H1 (cell line): ENCODE measurements around the gene CTRL. TPM values are rescaled to one million over a fixed set of nuclear protein-coding genes. Genes with fewer than 3 reads are reported as not detected.

ENCODE experiments used
- CTCF ChIA-PET: fragments of 300-600 bp; sonication (Branson Sonifier 250); formaldehyde crosslinking; loops from one replicate; lab custom pipeline; 2021; ENCODE audit not compliant: partially characterized antibody; lab: Charles Lee
- POLR2A ChIA-PET: fragments of 300-600 bp; sonication (Branson Sonifier 250); formaldehyde crosslinking; loops from one replicate; lab custom pipeline; 2021; ENCODE audit warnings: inconsistent platforms; ENCODE audit not compliant: partially characterized antibody; lab: Charles Lee
- DNase-seq, 2 experiments: peaks; one replicate each; pipeline versions ENCODE4 v3.0.0 to v3.0.0-alpha.2; 2010 to 2022; ENCODE audit warnings: low spot score in 2 of 2, low read depth in 1 of 2, mixed read lengths in 1 of 2
- FAIRE-seq: peaks from 2 replicates; lab custom pipeline; 2011; peaks lifted over from hg19 to GRCh38; lab: Jason Lieb, UNC
- H2AFZ ChIP-seq: 2 replicates; pipeline ENCODE4 v1.8.1; 2012; ENCODE audit warnings: low read length, inconsistent platforms
- H2AK5ac ChIP-seq: 2 replicates; pipeline ENCODE4 v1.6.1; 2013; ENCODE audit warnings: low read depth, low read length
- H2BK120ac ChIP-seq: replicated peaks from 2 replicates; pipeline ENCODE3; 2013; ENCODE audit warnings: low read depth, low read length, inconsistent platforms
- H2BK12ac ChIP-seq: 2 replicates; pipeline ENCODE4 v1.6.1; 2013; ENCODE audit warnings: low read depth, low read length
- H2BK15ac ChIP-seq: 2 replicates; pipeline ENCODE4 v1.6.1; 2013; ENCODE audit warnings: low read length
- H2BK20ac ChIP-seq: 2 replicates; pipeline ENCODE4 v1.6.1; 2013; ENCODE audit warnings: low read length
- H2BK5ac ChIP-seq: 2 replicates; pipeline ENCODE4 v1.6.1; 2013; ENCODE audit warnings: low read depth, low read length
- H3K14ac ChIP-seq: 2 replicates; pipeline ENCODE4 v1.6.1; 2013; ENCODE audit warnings: inconsistent platforms; ENCODE audit not compliant: insufficient read length
- H3K18ac ChIP-seq: 2 replicates; pipeline ENCODE4 v1.6.1; 2013; ENCODE audit warnings: low read length; ENCODE audit errors: extremely low read depth
- H3K23ac ChIP-seq: 2 replicates; pipeline ENCODE4 v1.6.1; 2013; ENCODE audit warnings: inconsistent platforms; ENCODE audit not compliant: insufficient read length
- H3K23me2 ChIP-seq: 2 replicates; pipeline ENCODE4 v1.6.1; 2013; ENCODE audit warnings: low read depth, low read length
- H3K27ac ChIP-seq: 2 replicates; pipeline ENCODE4 v1.6.1; 2011; ENCODE audit warnings: low read depth, low read length, inconsistent platforms
- H3K27me3 ChIP-seq, 4 experiments: replicated peaks in 1 of 4; 1 replicate in 1 of 4; 2 replicates in 3 of 4; pipeline versions ENCODE4 v1.6.1 to v1.8.1; 2011 to 2013; ENCODE audit warnings: low read length in 3 of 4, mild to moderate bottlenecking in 3 of 4, inconsistent platforms in 2 of 4, mixed read lengths in 2 of 4, moderate library complexity in 1 of 4; ENCODE audit not compliant: control insufficient read depth in 3 of 4, insufficient read depth in 3 of 4; ENCODE audit errors: extremely low read depth in 1 of 4
- H3K36me3 ChIP-seq, 4 experiments: 2 replicates each; pipeline versions ENCODE4 v1.6.1 to v1.8.1; 2011 to 2013; ENCODE audit warnings: mild to moderate bottlenecking in 4 of 4, low read length in 3 of 4, moderate library complexity in 2 of 4, control low read depth in 1 of 4, inconsistent platforms in 1 of 4; ENCODE audit not compliant: insufficient read depth in 4 of 4, control insufficient read depth in 2 of 4
- H3K4ac ChIP-seq: replicated peaks from 2 replicates; pipeline ENCODE3; 2013; ENCODE audit warnings: low read length, low read depth, mixed read lengths, inconsistent platforms; ENCODE audit not compliant: insufficient read length
- H3K4me1 ChIP-seq, 4 experiments: replicated peaks in 1 of 4; 1 replicate in 1 of 4; 2 replicates in 3 of 4; pipeline versions ENCODE4 v1.6.1 to v1.8.1; 2011 to 2013; ENCODE audit warnings: low read length in 3 of 4, inconsistent platforms in 2 of 4, mixed read lengths in 1 of 4; ENCODE audit not compliant: insufficient read depth in 4 of 4, control insufficient read depth in 3 of 4
- H3K4me2 ChIP-seq, 2 experiments: 2 replicates each; pipeline versions ENCODE4 v1.6.1 to v1.8.1; 2011 to 2013; ENCODE audit warnings: low read depth in 2 of 2, low read length in 2 of 2, control low read depth in 1 of 2, inconsistent platforms in 1 of 2, mild to moderate bottlenecking in 1 of 2; ENCODE audit not compliant: insufficient read depth in 1 of 2
- H3K4me3 ChIP-seq, 4 experiments: fragments of 200-600, 300-600 bp in 1 of 4; sonication (generic), shearing (Covaris generic), sonication (Bioruptor Twin) in 1 of 4; 2 replicates each; pipeline versions ENCODE4 v1.5.1 to v1.8.1; 2011 to 2016; ENCODE audit warnings: low read length in 4 of 4, low read depth in 3 of 4, control low read depth in 2 of 4, inconsistent platforms in 2 of 4, mild to moderate bottlenecking in 2 of 4, mixed read lengths in 1 of 4, moderate library complexity in 1 of 4; ENCODE audit not compliant: insufficient read depth in 2 of 4; ENCODE audit errors: extremely low read depth in 1 of 4
- H3K56ac ChIP-seq: replicated peaks from 2 replicates; pipeline ENCODE3; 2013; ENCODE audit warnings: low read depth, mild to moderate bottlenecking, mixed read lengths, low read length, inconsistent platforms; ENCODE audit not compliant: insufficient read length
- H3K79me1 ChIP-seq: 2 replicates; pipeline ENCODE4 v1.6.1; 2013; ENCODE audit warnings: low read depth, low read length, control low read depth
- H3K79me2 ChIP-seq, 2 experiments: 2 replicates each; pipeline versions ENCODE4 v1.6.1 to v1.8.1; 2012 to 2013; ENCODE audit warnings: low read length in 2 of 2, mild to moderate bottlenecking in 2 of 2, inconsistent platforms in 1 of 2; ENCODE audit not compliant: insufficient read depth in 2 of 2, control insufficient read depth in 1 of 2
- H3K9ac ChIP-seq, 4 experiments: replicated peaks in 1 of 4; 1 replicate in 1 of 4; 2 replicates in 3 of 4; pipeline versions ENCODE4 v1.6.1 to v1.8.1; 2011 to 2013; ENCODE audit warnings: low read depth in 3 of 4, low read length in 3 of 4, control low read depth in 2 of 4, mild to moderate bottlenecking in 2 of 4, moderate library complexity in 2 of 4, inconsistent platforms in 1 of 4; ENCODE audit errors: extremely low read depth in 1 of 4
- H3K9me3 ChIP-seq, 2 experiments: 2 replicates each; pipeline versions ENCODE4 v1.6.1 to v1.8.1; 2012 to 2013; ENCODE audit warnings: mild to moderate bottlenecking in 2 of 2, moderate library complexity in 2 of 2, control low read depth in 1 of 2, inconsistent platforms in 1 of 2, low read depth in 1 of 2, low read length in 1 of 2, mixed read lengths in 1 of 2; ENCODE audit not compliant: insufficient read depth in 2 of 2
- H4K20me1 ChIP-seq, 2 experiments: replicated peaks in 1 of 2; 2 replicates each; pipeline versions ENCODE3 to v1.8.1; 2011 to 2013; ENCODE audit warnings: inconsistent platforms in 2 of 2, low read length in 2 of 2, mild to moderate bottlenecking in 1 of 2; ENCODE audit not compliant: insufficient read depth in 2 of 2, control insufficient read depth in 1 of 2
- H4K5ac ChIP-seq: 2 replicates; pipeline ENCODE4 v1.6.1; 2013; ENCODE audit warnings: low read length, low read depth, mixed read lengths, inconsistent platforms; ENCODE audit not compliant: insufficient read length
- H4K8ac ChIP-seq: 2 replicates; pipeline ENCODE4 v1.8.0; 2013; ENCODE audit warnings: mild to moderate bottlenecking, moderate library complexity, low read length, inconsistent platforms; ENCODE audit not compliant: insufficient read depth; ENCODE audit errors: extremely low read depth
- H4K91ac ChIP-seq: replicated peaks from 2 replicates; pipeline ENCODE3; 2013; ENCODE audit warnings: low read length, mixed read lengths, inconsistent platforms; ENCODE audit not compliant: insufficient read length
- CHD1 ChIP-seq: IDR thresholded peaks from 2 replicates; pipeline ENCODE4 v1.6.1; 2012; ENCODE audit warnings: low read depth, low read length, improper control_type of control experiment
- CTCF ChIP-seq, 3 experiments: IDR thresholded peaks; 1 replicate in 2 of 3; 2 replicates in 1 of 3; pipeline versions ENCODE4 v1.5.1 to v1.6.1; 2011; ENCODE audit warnings: low read length in 3 of 3, mild to moderate bottlenecking in 3 of 3, inconsistent platforms in 2 of 3, low read depth in 1 of 3, moderate library complexity in 1 of 3; ENCODE audit not compliant: insufficient read depth in 1 of 3; ENCODE audit errors: control extremely low read depth in 1 of 3
- EP300 ChIP-seq, 2 experiments: IDR thresholded peaks; 1 replicate in 1 of 2; 2 replicates in 1 of 2; pipeline ENCODE4 v1.6.1; 2011 to 2012; ENCODE audit warnings: low read depth in 2 of 2, low read length in 2 of 2, mild to moderate bottlenecking in 2 of 2, borderline replicate concordance in 1 of 2, inconsistent platforms in 1 of 2, moderate library complexity in 1 of 2
- FOSL1 ChIP-seq: IDR thresholded peaks from 2 replicates; pipeline ENCODE4 v1.6.1; 2011; ENCODE audit warnings: mild to moderate bottlenecking, low read depth, low read length, moderate library complexity; ENCODE audit not compliant: insufficient read depth
- HDAC6 ChIP-seq: IDR thresholded peaks from one replicate; pipeline ENCODE4 v1.7.1; 2012; ENCODE audit warnings: low read depth, mild to moderate bottlenecking, inconsistent platforms, low read length, moderate library complexity
- KDM4A ChIP-seq: IDR thresholded peaks from one replicate; pipeline ENCODE4 v1.7.1; 2012; ENCODE audit warnings: low read depth, mild to moderate bottlenecking, moderate library complexity, low read length, inconsistent platforms; ENCODE audit not compliant: severe bottlenecking
- SP2 ChIP-seq: IDR thresholded peaks from 2 replicates; pipeline ENCODE4 v1.6.1; 2012; ENCODE audit warnings: mild to moderate bottlenecking, low read length, inconsistent platforms
- SUZ12 ChIP-seq: fragments of 200-600 bp; sonication (generic); IDR thresholded peaks from 2 replicates; pipeline ENCODE4 v1.6.1; 2012; ENCODE audit warnings: mild to moderate bottlenecking, inconsistent platforms, low read length, moderate library complexity, mixed read lengths
- TBP ChIP-seq: IDR thresholded peaks from 2 replicates; pipeline ENCODE4 v1.6.1; 2011; ENCODE audit warnings: low read depth, low read length, improper control_type of control experiment
- WGBS, 2 experiments: shearing (Covaris generic) in 1 of 2; methylation state at CpG; one replicate each; pipeline versions ENCODE4 v1.1.6 to v1.1.7; 2013 to 2015; ENCODE audit warnings: low lambda C conversion rate in 2 of 2, mixed read lengths in 2 of 2, inconsistent platforms in 1 of 2, low coverage in 1 of 2, missing lambda C conversion rate in 1 of 2; ENCODE audit not compliant: insufficient replicate concordance in 2 of 2, insufficient coverage in 1 of 2, insufficient read length in 1 of 2; ENCODE audit errors: extremely low coverage in 1 of 2, missing lambda C conversion rate in 1 of 2; 5-methylcytosine and 5-hydroxymethylcytosine counted together
- polyA plus RNA-seq, 7 experiments: library from polyadenylated mRNA; depleted of rRNA in 3 of 7; stranded (reverse) in 5 of 7; unstranded in 2 of 7; fragments of >200 nt in 5 of 7; fragments of 200-250 nt in 2 of 7; gene quantifications; 1 replicate in 5 of 7; 2 replicates in 1 of 7; 4 replicates in 1 of 7; pipeline versions ENCODE4 v1.2.1 to v1.2.3, GENCODE V29; 2011 to 2013; ENCODE audit warnings: missing spikeins in 2 of 7, mixed read lengths in 2 of 7
- total RNA-seq: library from RNA; stranded (reverse); fragmentation: NEBNext Ultra II Directional; extraction: Animal tissue kit (Norgen Biotek cat#: 25700); gene quantifications from 2 replicates; pipeline ENCODE4 v1.2.1, GENCODE V29; 2021

The CTRL gene
- total and polyA plus RNA-seq, 2 of the 8 experiments (the other 6 are each of a cell fraction or from before 2014, with no cell fraction given), result 1.7 to 4.2 TPM

- FAIRE-seq, result no peak
- CTCF ChIA-PET, result interaction anchor here (0.6 to 2.4 kb wide), 5 partner anchors 11 to 159 kb away, joined by 3 to 11 read pairs (median 3); partner anchors contain the start of gene LCAT
- Histone ChIP-seq H3K4ac (no peak overlapping the region), H3K18ac (no peak overlapping the region), H4K5ac (no peak overlapping the region), H3K23me2 (peaks cover 3% of the 10 kb centered on the region; the same call in 1 of the 2 replicates), H4K91ac (no peak overlapping the region), H2BK12ac (no peak overlapping the region), H3K56ac (no peak overlapping the region), H3K9ac (no peak overlapping the region), H2BK20ac (no peak overlapping the region), H3K4me2 (no peak overlapping the region), H4K20me1 (peaks cover 4 to 17% of the 10 kb centered on the region in 2 experiments), H4K8ac (no peak overlapping the region), H3K27me3 (no peaks in the 10 kb centered on the region), H3K9me3 (no peaks in the 10 kb centered on the region), H3K4me1 (no peaks in the 10 kb centered on the region), H3K79me2 (no peaks in the 10 kb centered on the region), H2BK5ac (no peak overlapping the region), H3K4me3 (no peak overlapping the region), H3K14ac (no peak overlapping the region), H3K23ac (no peak overlapping the region), H3K79me1 (no peaks in the 10 kb centered on the region), H2BK15ac (no peak overlapping the region), H2BK120ac (no peak overlapping the region), H2AFZ (no peak overlapping the region), H2AK5ac (no peak overlapping the region), H3K27ac (no peak overlapping the region), H3K36me3 (peaks cover 7 to 38% (median 25%) of the 10 kb centered on the region in 4 experiments)
- 92% methylated on average over 10 of the region's 10 CpGs; no CpG with 5 or more reads in 1 of the 2 experiments for WGBS, 2 experiments
- no peak for DNase-seq
- POLR2A ChIA-PET, result interaction anchor here (1.1 to 8.5 kb wide), 3 partner anchors 12 to 19 kb away, joined by 4 to 47 read pairs (median 7); partner anchors contain the start of gene PSMB10
- TF ChIP-seq FOSL1 (no peak), EP300 (IDR thresholded peaks at IDR 0.05; ENCODE audit: borderline replicate concordance in 1 of 2, low read depth in 2 of 2, low read length in 2 of 2) (no peak), TBP (no peak), SUZ12 (no peak), KDM4A (no peak), CTCF (IDR thresholded peaks at IDR 0.05; ENCODE audit: control extremely low read depth in 1 of 3, insufficient read depth in 1 of 3, low read depth in 1 of 3, low read length in 3 of 3) (no peak), SP2 (no peak), HDAC6 (no peak), CHD1 (no peak)
Measured at GRCh38 chr16:67954421-67955196, 22.9 kb upstream of the CTRL start.
